NCI-H1417 (cell line): Measurements from ENCODE around the gene MSLN.
"Not testable (repeated sequence)": the region's sequence is repeated elsewhere in the genome, so short reads cannot be mapped to it uniquely, and the experiment has no call there.

ENCODE experiments used
- DNase-seq, 3 experiments: peaks; one replicate each; lab custom pipeline; 2025; lab: John Stamatoyannopoulos, UW

MSLN gene

GRCh38 chr16:775236-775796 is 14.8 kb downstream of the MSLN start:
- DNase-seq = no peak

DNA sequence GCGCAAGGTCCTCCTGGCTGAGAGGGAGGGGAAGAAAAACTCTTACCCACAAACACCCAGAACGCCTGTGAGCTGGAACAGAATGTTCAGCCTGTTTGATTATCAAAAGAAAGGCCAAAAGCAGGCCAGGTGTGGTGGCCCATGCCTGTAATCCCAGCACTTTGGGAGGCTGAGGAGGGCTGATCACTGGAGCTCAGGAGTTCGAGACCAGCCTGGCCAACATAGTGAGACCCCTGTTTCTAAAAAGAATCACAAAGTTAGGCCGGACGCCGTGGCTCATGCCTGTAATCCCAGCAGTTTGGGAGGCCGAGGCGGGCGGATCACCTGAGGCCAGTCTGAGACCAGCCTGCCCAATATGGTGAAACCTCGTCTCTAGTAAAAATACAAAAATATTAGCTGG is 15.8 kb downstream of the MSLN start:
- DNase-seq = not testable (repeated sequence)

DNA sequence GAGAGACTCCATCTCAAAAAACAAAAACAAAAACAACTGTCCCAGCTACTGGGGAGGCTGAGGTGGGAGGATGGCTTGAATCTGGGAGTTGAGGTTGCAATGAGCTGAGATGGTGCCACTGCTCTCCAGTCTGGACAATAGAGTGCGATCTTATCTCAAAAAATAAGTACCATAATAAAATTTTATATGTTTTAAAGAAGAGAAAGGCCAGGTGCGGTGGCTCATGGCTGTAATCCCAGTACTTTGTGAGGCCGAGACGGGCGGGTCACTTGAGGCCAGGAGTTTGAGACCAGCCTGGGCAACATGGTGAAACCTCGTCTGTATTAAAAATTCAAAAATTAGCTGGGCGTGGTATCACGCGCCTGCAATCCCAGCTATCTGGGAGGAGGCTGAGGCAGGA is 16.3 kb downstream of the MSLN start:
- DNase-seq = no peak

GRCh38 chr16:777826-778225 is 17.3 kb downstream of the MSLN start:
- DNase-seq = no peak

GRCh38 chr16:778447-778846 is 17.9 kb downstream of the MSLN start:
- no peak for DNase-seq

DNA sequence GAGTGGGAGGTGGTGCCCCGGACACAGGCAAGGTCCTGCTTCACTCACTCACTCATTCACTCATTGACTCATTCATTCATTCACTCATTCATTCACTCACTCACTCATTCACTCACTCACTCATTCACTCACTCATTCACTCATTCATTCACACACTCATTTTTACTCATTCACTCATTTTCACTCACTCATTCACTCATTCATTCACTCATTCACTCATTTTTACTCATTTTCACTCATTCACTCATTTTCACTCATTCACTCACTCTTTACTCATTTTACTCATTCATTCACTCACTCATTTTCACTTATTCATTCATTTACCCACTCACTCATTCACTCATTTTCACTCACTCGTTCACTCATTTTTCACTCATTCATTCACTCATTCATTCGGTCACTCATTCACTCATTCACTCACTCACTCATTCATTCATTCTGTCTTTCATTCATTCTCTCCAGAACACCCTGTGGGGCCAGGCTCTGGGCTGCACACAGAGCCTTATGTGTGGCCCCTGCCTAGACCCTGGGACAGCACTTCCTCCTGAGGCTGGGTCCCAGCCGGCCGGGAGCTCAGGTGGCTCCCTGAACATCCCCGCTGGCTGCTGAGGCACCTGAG is 18.5 kb downstream of the MSLN start:
- DNase-seq = no peak

DNA sequence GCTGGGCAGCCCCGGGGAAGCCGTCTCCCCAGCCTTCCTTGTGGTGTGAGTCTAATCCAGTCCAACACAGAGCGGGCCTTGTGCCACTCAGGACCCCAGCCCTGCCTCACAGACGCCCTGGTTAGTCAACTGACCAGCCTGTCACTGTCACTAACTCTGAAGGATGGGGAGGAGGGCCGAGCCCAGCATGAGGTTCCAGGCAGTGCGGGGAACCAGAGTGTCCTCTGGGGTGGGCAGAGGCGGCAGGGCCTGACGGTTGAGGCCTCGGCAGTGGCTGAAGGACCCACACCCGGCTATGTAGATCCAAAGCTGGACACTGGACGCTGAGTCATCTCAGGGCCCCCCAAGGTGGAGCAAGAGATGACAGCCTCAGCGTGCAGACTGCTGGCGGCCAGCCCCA is 19.0 kb downstream of the MSLN start:
- no peak for DNase-seq

DNA sequence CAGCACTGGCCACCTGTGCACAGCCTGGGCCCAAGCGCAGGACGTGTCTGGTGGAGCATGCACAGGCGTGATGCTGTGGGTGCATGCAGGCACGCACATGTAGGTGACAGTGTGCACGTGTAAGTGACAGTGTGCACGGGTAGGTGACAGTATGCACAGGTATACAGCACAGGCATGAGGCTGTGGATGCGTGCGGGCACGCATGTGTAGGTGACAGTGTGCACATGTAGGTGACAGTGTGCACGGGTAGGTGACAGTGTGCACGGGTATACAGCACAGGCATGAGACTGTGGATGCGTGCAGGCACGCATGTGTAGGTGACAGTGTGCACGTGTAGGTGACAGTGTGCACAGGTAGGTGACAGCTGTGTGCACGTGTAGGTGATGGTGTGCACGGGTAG is 19.8 kb downstream of the MSLN start:
- DNase-seq = no peak

DNA sequence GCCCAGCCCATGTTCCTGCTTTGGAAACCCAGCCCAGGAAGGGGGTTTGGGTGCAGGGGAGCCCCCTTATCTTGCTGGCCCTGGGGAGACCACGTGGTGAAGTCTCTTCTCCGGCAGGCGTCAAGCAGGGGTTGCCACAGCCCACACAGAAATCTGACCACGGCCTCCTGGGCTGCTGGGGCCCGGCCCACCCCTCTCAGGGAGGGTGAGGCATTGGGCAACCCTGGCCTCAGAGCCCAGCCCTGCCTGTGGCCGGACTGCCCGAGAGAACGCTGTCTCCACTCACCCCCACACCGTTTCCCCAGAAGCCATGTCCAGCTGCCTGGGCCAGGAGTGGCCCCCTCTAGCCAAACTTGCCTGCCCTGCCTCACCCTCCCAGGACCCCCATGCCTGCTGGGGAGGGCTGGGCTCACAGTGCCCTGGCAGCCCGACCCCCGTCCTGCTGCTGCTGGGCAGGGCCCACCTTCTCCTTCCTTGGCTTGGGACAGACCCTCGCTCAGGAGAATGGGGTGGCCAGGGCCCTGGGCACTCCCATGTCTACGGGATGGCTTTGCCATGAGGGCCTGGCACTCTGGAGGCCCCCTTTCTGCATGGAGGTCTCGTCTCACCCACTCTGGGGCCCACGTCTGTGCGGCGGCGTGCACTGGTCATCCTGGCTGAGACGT is 20.9 kb downstream of the MSLN start:
- no peak for DNase-seq

DNA sequence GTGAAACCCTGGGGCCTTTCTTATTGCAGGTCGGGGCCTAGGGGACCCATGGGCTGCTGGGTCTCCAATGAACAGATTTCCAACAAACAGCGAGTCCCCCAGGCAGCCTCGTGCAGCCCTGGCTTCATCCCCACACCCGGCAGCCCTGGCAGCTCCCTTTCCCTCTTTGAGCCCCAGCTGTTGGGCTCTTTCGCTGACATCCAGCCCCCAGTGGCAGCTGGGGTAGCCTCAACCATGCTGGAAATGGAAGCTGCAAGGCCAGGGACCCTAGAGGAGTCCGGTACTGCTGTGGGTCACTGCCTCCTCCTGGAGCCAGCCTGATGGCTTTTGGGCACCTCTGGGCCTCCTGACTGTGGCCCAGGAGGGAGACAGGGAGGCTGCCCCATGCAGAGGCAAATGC is 21.7 kb downstream of the MSLN start:
- no peak for DNase-seq

GRCh38 chr16:782766-783403 is 22.4 kb downstream of the MSLN start:
- DNase-seq = peak in 2 of 3 experiments; percentile 87 to 90

DNA sequence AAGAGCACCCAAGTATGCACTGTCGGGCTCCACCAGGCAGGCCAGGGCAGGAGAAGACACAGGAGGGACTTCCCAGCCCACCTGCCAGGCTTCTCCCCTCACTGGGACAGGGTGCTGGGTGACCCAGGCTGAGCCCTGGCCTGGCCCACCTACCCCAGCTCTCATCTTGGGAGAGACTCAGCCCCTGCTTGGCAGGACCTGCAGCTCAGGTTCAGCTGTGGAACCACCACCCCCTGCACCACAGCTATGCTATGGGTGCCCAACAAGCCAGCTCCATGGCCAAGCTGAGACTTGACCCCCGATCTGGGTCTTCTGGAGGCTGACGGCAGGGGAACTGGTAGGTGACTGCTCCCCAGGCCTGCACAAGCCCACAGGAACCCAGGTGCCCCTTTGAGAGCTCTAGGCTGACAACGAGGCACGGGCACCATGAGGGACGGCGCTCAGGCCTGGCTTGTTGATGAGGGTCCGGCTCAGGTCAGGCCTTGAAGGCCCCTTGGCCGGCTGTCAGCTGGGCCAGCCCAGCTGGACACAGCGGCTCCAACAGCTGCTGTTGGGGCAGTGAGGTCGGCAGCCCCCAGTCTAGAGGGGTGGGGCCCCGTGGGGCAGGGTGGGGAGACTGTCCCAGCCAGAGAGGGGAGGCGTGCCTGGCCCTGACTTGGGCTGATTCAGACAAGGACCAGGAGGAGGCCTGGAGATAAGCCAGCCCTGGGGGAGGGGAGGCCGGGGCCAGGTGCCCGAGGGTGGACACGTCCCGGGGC is 23.0 kb downstream of the MSLN start:
- no peak for DNase-seq

DNA sequence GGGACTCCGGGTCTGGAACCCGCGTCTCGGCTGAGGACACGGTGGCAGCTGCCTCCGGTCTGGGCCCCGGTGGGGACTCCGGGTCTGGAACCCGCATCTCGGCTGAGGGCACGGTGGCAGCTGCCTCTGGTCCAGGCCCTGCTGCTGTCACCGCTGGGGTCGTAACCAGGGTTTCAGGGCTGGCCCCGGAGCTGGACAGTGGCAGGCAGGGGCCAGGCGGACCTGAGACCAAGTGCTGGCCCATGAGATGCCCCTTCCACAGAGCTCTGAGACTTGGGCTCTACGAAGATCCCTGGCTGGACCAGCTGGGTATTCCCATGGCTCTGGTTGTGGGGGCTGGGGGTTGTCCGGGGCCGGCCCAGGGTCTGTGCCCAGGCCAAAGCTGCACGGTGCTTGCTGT is 23.9 kb downstream of the MSLN start:
- no peak for DNase-seq

DNA sequence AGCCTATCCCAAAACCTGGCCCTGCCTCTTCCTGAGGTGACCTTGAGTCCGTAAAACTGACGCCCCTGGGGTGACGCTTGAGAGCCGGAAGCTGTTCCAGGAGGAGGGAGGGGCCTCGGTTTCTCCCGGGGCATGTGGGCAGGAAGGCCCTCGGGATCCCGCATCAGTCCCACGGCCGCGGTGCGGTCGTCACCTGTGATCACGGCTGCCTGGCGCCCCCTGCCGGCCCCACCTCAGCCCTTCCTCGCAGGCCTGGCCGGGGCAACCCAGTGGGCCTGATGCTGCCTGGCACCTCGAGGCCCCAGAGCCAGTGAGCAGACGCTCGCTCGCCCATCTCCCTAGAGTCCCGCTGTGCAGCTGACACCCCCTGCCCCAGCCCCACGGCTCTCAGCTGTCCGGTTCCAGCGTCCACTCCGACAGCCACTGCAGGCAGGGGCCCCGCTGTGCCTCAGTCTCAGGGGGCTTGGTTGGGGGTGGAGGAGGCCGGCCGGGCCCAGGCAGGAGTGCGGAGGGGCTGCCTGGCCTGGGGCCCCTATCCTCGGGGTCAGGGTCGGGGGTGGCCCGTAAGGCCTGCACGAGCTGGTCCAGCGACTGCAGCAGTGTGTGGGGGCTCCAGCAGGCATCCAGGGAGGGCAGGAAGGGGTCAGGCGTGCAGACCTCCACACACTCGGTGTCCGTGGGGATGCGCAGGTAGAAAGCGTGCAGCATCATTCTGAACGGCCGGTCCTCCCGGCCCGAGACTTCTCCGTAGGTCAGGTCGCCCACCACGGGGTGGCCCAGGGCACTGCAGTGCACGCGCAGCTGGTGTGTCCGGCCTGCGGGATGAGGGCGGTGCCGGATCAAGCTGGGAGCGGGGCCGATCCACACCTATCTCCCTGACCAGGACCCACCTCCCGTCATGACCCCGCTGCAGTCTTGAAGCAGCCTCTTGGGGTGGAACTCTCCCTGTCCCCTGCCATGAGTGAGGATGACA is 25.3 kb downstream of the MSLN start:
- DNase-seq = peak in 2 of 3 experiments; percentile 29 to 36

DNA sequence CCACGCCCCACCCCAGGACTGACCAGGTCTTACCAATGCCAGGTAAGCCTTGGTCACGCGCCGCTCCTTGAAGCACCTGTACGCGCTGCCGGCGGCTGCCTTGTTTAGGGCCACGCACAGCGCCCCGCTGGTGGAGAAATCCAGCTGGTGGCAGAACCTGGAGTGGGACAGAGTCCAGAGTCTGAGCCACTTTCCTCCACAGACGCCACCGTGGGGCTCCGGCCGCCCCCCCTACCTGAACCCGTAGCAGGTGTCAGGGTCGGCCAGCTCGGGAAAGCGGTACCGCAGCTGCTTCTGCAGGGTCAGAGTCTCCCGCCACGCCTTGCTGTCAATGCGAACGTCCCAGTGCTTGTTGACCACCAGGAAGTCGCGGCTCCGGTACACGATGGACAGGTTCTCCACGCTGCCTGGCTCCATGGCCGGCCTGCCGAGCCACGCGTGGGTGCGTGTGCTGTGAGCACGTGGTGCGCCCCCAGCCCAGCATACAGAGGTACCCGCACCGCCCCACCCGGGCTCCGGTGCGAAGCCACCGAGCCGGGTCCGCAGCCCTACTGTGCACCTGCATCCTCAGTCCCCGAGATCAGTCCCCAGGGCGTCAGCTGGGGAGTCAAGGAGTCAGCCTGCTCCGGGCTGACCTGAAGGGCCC is 26.9 kb downstream of the MSLN start:
- no peak for DNase-seq

GRCh38 chr16:787978-788398 is 27.5 kb downstream of the MSLN start, which contains the start of gene RPUSD1:
Gene RPUSD1 (minus strand): TSS chr16:788381. CDS start chr16:787737, 644 bp downstream.
- peak in 2 of 3 experiments; percentile 67 to 74 for DNase-seq

- peak; percentile 90 to 98 (median 91) for DNase-seq
These were observed 28.0 kb downstream of the MSLN start, which contains the start of gene CHTF18 for GRCh38 chr16:788399-789126. Gene CHTF18 (plus strand): TSS chr16:788620. CDS start chr16:788685, 65 bp downstream.

GRCh38 chr16:789191-789850 is 28.8 kb downstream of the MSLN start:
- no peak for DNase-seq

- no peak for DNase-seq
These were observed 29.6 kb downstream of the MSLN start for GRCh38 chr16:790086-790485.
